CD4-positive, alpha-beta memory T cell (primary cell): ENCODE results near the gene ZNF202. TPM values are rescaled to one million over a fixed set of nuclear protein-coding genes. Genes with fewer than 3 reads are reported as not detected.
"Not testable (repeated sequence)": the region's sequence is repeated elsewhere in the genome, so short reads cannot be mapped to it uniquely, and the experiment has no call there.

Source experiments
- CTCF ChIA-PET: fragments of 350-600 bp; sonication (Branson Sonifier 250); formaldehyde crosslinking; loops from one replicate; lab custom pipeline; 2021; ENCODE audit warnings: inconsistent platforms; ENCODE audit not compliant: partially characterized antibody; lab: Charles Lee
- POLR2A ChIA-PET: fragments of 350-600 bp; sonication (Branson Sonifier 250); formaldehyde crosslinking; loops from one replicate; lab custom pipeline; 2021; ENCODE audit not compliant: partially characterized antibody; lab: Charles Lee
- DNase-seq, 5 donors: peaks; one replicate each; pipeline versions ENCODE4 v3.0.0 to v3.0.0-alpha.2; 2020 to 2022; ENCODE audit warnings: mixed read lengths in 1 of 5
- H3K27ac ChIP-seq: one replicate; pipeline ENCODE4 v1.7.0; 2013; ENCODE audit warnings: low read depth, low read length
- H3K27me3 ChIP-seq: 2 replicates; pipeline ENCODE4 v1.7.0; 2013; ENCODE audit warnings: mild to moderate bottlenecking, low read length, moderate library complexity; ENCODE audit not compliant: insufficient read depth
- H3K36me3 ChIP-seq: 2 replicates; pipeline ENCODE4 v1.7.0; 2013; ENCODE audit warnings: mild to moderate bottlenecking, low read length, moderate library complexity; ENCODE audit not compliant: insufficient read depth
- H3K4me1 ChIP-seq: 2 replicates; pipeline ENCODE4 v1.7.0; 2013; ENCODE audit warnings: mild to moderate bottlenecking, low read length, moderate library complexity; ENCODE audit not compliant: insufficient read depth
- H3K4me3 ChIP-seq, 2 donors: one replicate each; pipeline ENCODE4 v1.7.0; 2013; ENCODE audit warnings: low read length in 2 of 2, mild to moderate bottlenecking in 1 of 2
- H3K9me3 ChIP-seq, 2 donors: one replicate each; pipeline ENCODE4 v1.7.0; 2013; ENCODE audit warnings: low read length in 2 of 2, control low read depth in 1 of 2; ENCODE audit not compliant: control insufficient read depth in 1 of 2
- H3K27ac Mint-ChIP-seq, 7 donors: one replicate each; pipeline ENCODE4 v1.8.0; 2020 to 2021; ENCODE audit warnings: mixed read lengths in 7 of 7, mild to moderate bottlenecking in 6 of 7, inconsistent platforms in 3 of 7, moderate library complexity in 3 of 7
- H3K27me3 Mint-ChIP-seq, 2 donors: one replicate each; pipeline ENCODE4 v1.8.0; 2020 to 2021; ENCODE audit warnings: mixed read lengths in 2 of 2
- H3K36me3 Mint-ChIP-seq, 2 donors: one replicate each; pipeline ENCODE4 v1.8.0; 2020 to 2021; ENCODE audit warnings: mixed read lengths in 2 of 2, inconsistent platforms in 1 of 2, mild to moderate bottlenecking in 1 of 2
- H3K4me1 Mint-ChIP-seq, 4 donors: one replicate each; pipeline ENCODE4 v1.8.0; 2020 to 2021; ENCODE audit warnings: mixed read lengths in 4 of 4, mild to moderate bottlenecking in 1 of 4
- H3K4me3 Mint-ChIP-seq, 8 donors: one replicate each; pipeline ENCODE4 v1.8.0; 2020 to 2021; ENCODE audit warnings: mixed read lengths in 8 of 8, mild to moderate bottlenecking in 7 of 8, moderate library complexity in 6 of 8, inconsistent platforms in 3 of 8
- H3K9me3 Mint-ChIP-seq, 8 donors: one replicate each; pipeline ENCODE4 v1.8.0; 2020 to 2021; ENCODE audit warnings: mixed read lengths in 8 of 8, mild to moderate bottlenecking in 5 of 8, inconsistent platforms in 3 of 8, moderate library complexity in 1 of 8
- intact Hi-C: fragments of 100-400 bp; cut with micrococcal nuclease; formaldehyde crosslinking; loops from one replicate; pipeline ENCODE4 v1.15.1; 2023
- polyA plus RNA-seq, 2 donors: library from polyadenylated mRNA; unstranded; fragments of 300-500 nt; fragmentation: Illumina TruSeq; gene quantifications; one replicate each; pipeline ENCODE4 v1.2.3, GENCODE V29; 2021
- total RNA-seq, 2 experiments: library from RNA; stranded (reverse); gene quantifications; one replicate each; pipeline ENCODE4 v1.2.3, GENCODE V29; 2021

The ZNF202 gene
- total and polyA plus RNA-seq, 4 experiments from 2014 or later = 1.9 to 21.6 (median 13.0) TPM

- CTCF ChIA-PET = no interaction called here
- Mint-ChIP-seq H3K4me3 (no peak overlapping the region), H3K27ac (no peak overlapping the region), H3K36me3 (peaks cover 0 to 2% of the 10 kb centered on the region in 2 donors), H3K27me3 (peaks cover 12 to 19% of the 10 kb centered on the region in 2 donors), H3K4me1 (no peaks in the 10 kb centered on the region), H3K9me3 (peaks cover 0 to 3% (median 0%) of the 10 kb centered on the region in 8 donors)
- Histone ChIP-seq H3K9me3 (no peaks in the 10 kb centered on the region), H3K4me3 (no peak overlapping the region), H3K27ac (no peak overlapping the region), H3K4me1 (no peaks in the 10 kb centered on the region), H3K36me3 (no peaks in the 10 kb centered on the region), H3K27me3 (no peaks in the 10 kb centered on the region)
- intact Hi-C loops = no loop called here
- POLR2A ChIA-PET = no interaction called here
- DNase-seq = no peak
Observed at GRCh38 chr11:123718063-123718462, 23.4 kb downstream of the ZNF202 start.

- H3K27ac ChIP-seq, H3K9me3 Mint-ChIP-seq, intact Hi-C loops, H3K27ac Mint-ChIP-seq, H3K4me3 ChIP-seq, H3K4me3 Mint-ChIP-seq, DNase-seq, H3K36me3 Mint-ChIP-seq, H3K36me3 ChIP-seq, H3K9me3 ChIP-seq, H3K4me1 Mint-ChIP-seq, POLR2A ChIA-PET, H3K4me1 ChIP-seq, H3K27me3 ChIP-seq: not testable (repeated sequence)
- CTCF ChIA-PET = interaction anchor here (1.3 to 2.8 kb wide), 2 partner anchors 16 to 132 kb away, joined by 3 to 9 read pairs; no protein-coding TSS in a partner anchor
- H3K27me3 Mint-ChIP-seq = peaks cover 12 to 18% of the 10 kb centered on the region in 2 donors
Observed at GRCh38 chr11:123712627-123713026, 28.8 kb downstream of the ZNF202 start.

GRCh38 chr11:123707606-123708205 lies 33.8 kb downstream of the ZNF202 start:
- no peak overlapping the region for H3K27ac ChIP-seq
- H3K27me3 Mint-ChIP-seq = peaks cover under 1 to 7% of the 10 kb centered on the region in 2 donors
- H3K9me3 Mint-ChIP-seq = no peaks in the 10 kb centered on the region
- H3K9me3 ChIP-seq = no peaks in the 10 kb centered on the region
- POLR2A ChIA-PET = no interaction called here
- H3K27me3 ChIP-seq = no peaks in the 10 kb centered on the region
- no peaks in the 10 kb centered on the region for H3K4me1 ChIP-seq
- H3K36me3 ChIP-seq = no peaks in the 10 kb centered on the region
- no peaks in the 10 kb centered on the region for H3K4me1 Mint-ChIP-seq
- no peak overlapping the region for H3K4me3 ChIP-seq
- H3K27ac Mint-ChIP-seq = no peak overlapping the region
- CTCF ChIA-PET = interaction anchor here (0.6 to 4.9 kb wide), 13 partner anchors 8 to 388 kb away, joined by 3 to 30 read pairs (median 4); no protein-coding TSS in a partner anchor
- intact Hi-C loops = loop anchor here (1.0 kb wide), 2 partner anchors 66 to 127 kb away; no protein-coding TSS in a partner anchor
- no peak overlapping the region for H3K4me3 Mint-ChIP-seq
- no peaks in the 10 kb centered on the region for H3K36me3 Mint-ChIP-seq
- DNase-seq = peak in 4 of 5 donors; percentile 33 to 45 (median 40)

GRCh38 chr11:123707206-123707605 lies 34.3 kb downstream of the ZNF202 start:
- Histone ChIP-seq H3K27me3 (no peaks in the 10 kb centered on the region), H3K27ac (no peak overlapping the region), H3K4me1 (no peaks in the 10 kb centered on the region), H3K36me3 (no peaks in the 10 kb centered on the region), H3K4me3 (no peak overlapping the region), H3K9me3 (no peaks in the 10 kb centered on the region)
- POLR2A ChIA-PET = no interaction called here
- Mint-ChIP-seq H3K27me3 (peaks cover 4 to 10% of the 10 kb centered on the region in 2 donors), H3K4me1 (no peaks in the 10 kb centered on the region), H3K27ac (no peak overlapping the region), H3K4me3 (no peak overlapping the region), H3K9me3 (no peaks in the 10 kb centered on the region), H3K36me3 (no peaks in the 10 kb centered on the region)
- intact Hi-C loops = loop anchor here (1.0 kb wide), 2 partner anchors 66 to 127 kb away; no protein-coding TSS in a partner anchor
- DNase-seq = no peak
- CTCF ChIA-PET = interaction anchor here (0.6 to 4.9 kb wide), 14 partner anchors 8 to 388 kb away, joined by 3 to 30 read pairs (median 4); no protein-coding TSS in a partner anchor

GRCh38 chr11:123704341-123704740 lies 37.1 kb downstream of the ZNF202 start:
- Histone ChIP-seq H3K9me3 (no peaks in the 10 kb centered on the region), H3K27me3 (no peaks in the 10 kb centered on the region), H3K4me1 (no peaks in the 10 kb centered on the region), H3K27ac (no peak overlapping the region), H3K4me3 (no peak overlapping the region), H3K36me3 (no peaks in the 10 kb centered on the region)
- Mint-ChIP-seq H3K4me1 (no peaks in the 10 kb centered on the region), H3K27me3 (peaks cover 9 to 12% of the 10 kb centered on the region in 2 donors), H3K4me3 (no peak overlapping the region), H3K27ac (no peak overlapping the region), H3K9me3 (no peaks in the 10 kb centered on the region), H3K36me3 (no peaks in the 10 kb centered on the region)
- intact Hi-C loops = no loop called here
- DNase-seq = no peak
- CTCF ChIA-PET = interaction anchor here (1.2 kb wide), 1 partner anchor 10 kb away, joined by 3 read pairs; no protein-coding TSS in a partner anchor
- POLR2A ChIA-PET = no interaction called here

GRCh38 chr11:123702696-123703095 lies 38.8 kb downstream of the ZNF202 start:
- H3K4me1 Mint-ChIP-seq = no peaks in the 10 kb centered on the region
- Histone ChIP-seq H3K36me3 (no peaks in the 10 kb centered on the region), H3K27ac (no peak overlapping the region), H3K9me3 (no peaks in the 10 kb centered on the region), H3K4me1 (no peaks in the 10 kb centered on the region), H3K4me3 (no peak overlapping the region), H3K27me3 (no peaks in the 10 kb centered on the region)
- no peaks in the 10 kb centered on the region for H3K36me3 Mint-ChIP-seq
- DNase-seq = no peak
- no peak overlapping the region for H3K4me3 Mint-ChIP-seq
- intact Hi-C loops = no loop called here
- CTCF ChIA-PET = interaction anchor here (1.9 kb wide), 1 partner anchor 9 kb away, joined by 6 read pairs; no protein-coding TSS in a partner anchor
- POLR2A ChIA-PET = no interaction called here
- peaks cover 9 to 20% of the 10 kb centered on the region in 2 donors for H3K27me3 Mint-ChIP-seq
- no peak overlapping the region for H3K27ac Mint-ChIP-seq
- H3K9me3 Mint-ChIP-seq = no peaks in the 10 kb centered on the region

- ChIA-PET POLR2A (no interaction called here), CTCF (interaction anchor here (1.9 kb wide), 1 partner anchor 9 kb away, joined by 6 read pairs; no protein-coding TSS in a partner anchor)
- H3K27me3 ChIP-seq = no peaks in the 10 kb centered on the region
- H3K27me3 Mint-ChIP-seq = peaks cover 9 to 24% of the 10 kb centered on the region in 2 donors
- H3K27ac Mint-ChIP-seq = no peak overlapping the region
- no peaks in the 10 kb centered on the region for H3K4me1 ChIP-seq
- no peak overlapping the region for H3K4me3 ChIP-seq
- H3K9me3 Mint-ChIP-seq = no peaks in the 10 kb centered on the region
- no peak overlapping the region for H3K4me3 Mint-ChIP-seq
- H3K4me1 Mint-ChIP-seq = no peaks in the 10 kb centered on the region
- no peak overlapping the region for H3K27ac ChIP-seq
- no peaks in the 10 kb centered on the region for H3K36me3 Mint-ChIP-seq
- H3K9me3 ChIP-seq = no peaks in the 10 kb centered on the region
- H3K36me3 ChIP-seq = no peaks in the 10 kb centered on the region
- no peak for DNase-seq
- intact Hi-C loops = no loop called here
Observed at GRCh38 chr11:123702139-123702538, 39.3 kb downstream of the ZNF202 start.
